ENCODE results near the gene IRX5.

GRCh38 chr16:54937671-54938211 lies 7.1 kb downstream of the IRX5 start:
- TF ChIP-seq TAF1 (IDR thresholded peaks at IDR 0.05; ENCODE audit: low read depth, low read length), result no peak
- no peak for TF ChIP-seq RAD21 (IDR thresholded peaks at IDR 0.05 in 1 of 2, conservative IDR thresholded peaks at IDR 0.05 in 1 of 2; ENCODE audit: low read depth in 2 of 2, low read length in 2 of 2)
- no peak for TF ChIP-seq TCF12 (IDR thresholded peaks at IDR 0.05; ENCODE audit: low read depth, low read length)
- TF ChIP-seq MAX (IDR thresholded peaks at IDR 0.05), result no peak
- no peak for TF ChIP-seq POLR2A (IDR thresholded peaks at IDR 0.05; ENCODE audit: control extremely low read depth in 1 of 2, low read depth in 2 of 2, low read length in 2 of 2)
- TF ChIP-seq CTCF (IDR thresholded peaks at IDR 0.05; ENCODE audit: control extremely low read depth in 1 of 3, insufficient read depth in 1 of 3, low read depth in 1 of 3, low read length in 3 of 3), result no peak
- no peak for TF ChIP-seq CBX8 (IDR thresholded peaks at IDR 0.05; ENCODE audit: borderline replicate concordance, low read depth, low read length)
- TF ChIP-seq CBX5 (IDR thresholded peaks at IDR 0.05; ENCODE audit: low read depth, low read length), result no peak

Measured in H1 (cell line).